Right ventricle myocardium inferior (tissue), 1 donor: ENCODE measurements around the gene GCFC2. TPM values are rescaled to one million over a fixed set of nuclear protein-coding genes. Genes with fewer than 3 reads are reported as not detected.
"Not testable (repeated sequence)": the region's sequence is repeated elsewhere in the genome, so short reads cannot be mapped to it uniquely, and the experiment has no call there.

Experiments
- ATAC-seq: fragments of 200-7000 bp; cut with Tn5 transposase; one replicate; pipeline ENCODE4 v1.9.1; 2020; ENCODE audit warnings: mild to moderate bottlenecking, moderate library complexity
- DNase-seq: peaks from one replicate; pipeline ENCODE4 v3.0.0; 2021; ENCODE audit errors: missing footprints
- intact Hi-C: fragments of 100-400 bp; cut with DNase I; formaldehyde crosslinking; loops from one replicate; pipeline ENCODE4 v1.11.0; 2022
- long read RNA-seq: library from polyadenylated mRNA; unstranded; transcript quantifications from one replicate; pipeline ENCODE4 v2.0.0, GENCODE V29; 2021
- total RNA-seq: library from RNA; stranded (reverse); fragmentation: NEBNext Ultra II Directional; extraction: Animal tissue kit (Norgen Biotek cat#: 25700); gene quantifications from one replicate; pipeline ENCODE4 v1.2.1, GENCODE V29; 2021
- donor health status: DM: no; HTN: yes; CAD: no; lungs with severe emphysema.

Gene GCFC2
- 10.5 TPM for total RNA-seq
- long read RNA-seq, full-length matches to known transcripts: 3 of 5 reads
- long read RNA-seq, partial matches to known transcripts: 0 of 5 reads
- long read RNA-seq, other reads (novel, unspliced or antisense): 2 of 5 reads

DNA sequence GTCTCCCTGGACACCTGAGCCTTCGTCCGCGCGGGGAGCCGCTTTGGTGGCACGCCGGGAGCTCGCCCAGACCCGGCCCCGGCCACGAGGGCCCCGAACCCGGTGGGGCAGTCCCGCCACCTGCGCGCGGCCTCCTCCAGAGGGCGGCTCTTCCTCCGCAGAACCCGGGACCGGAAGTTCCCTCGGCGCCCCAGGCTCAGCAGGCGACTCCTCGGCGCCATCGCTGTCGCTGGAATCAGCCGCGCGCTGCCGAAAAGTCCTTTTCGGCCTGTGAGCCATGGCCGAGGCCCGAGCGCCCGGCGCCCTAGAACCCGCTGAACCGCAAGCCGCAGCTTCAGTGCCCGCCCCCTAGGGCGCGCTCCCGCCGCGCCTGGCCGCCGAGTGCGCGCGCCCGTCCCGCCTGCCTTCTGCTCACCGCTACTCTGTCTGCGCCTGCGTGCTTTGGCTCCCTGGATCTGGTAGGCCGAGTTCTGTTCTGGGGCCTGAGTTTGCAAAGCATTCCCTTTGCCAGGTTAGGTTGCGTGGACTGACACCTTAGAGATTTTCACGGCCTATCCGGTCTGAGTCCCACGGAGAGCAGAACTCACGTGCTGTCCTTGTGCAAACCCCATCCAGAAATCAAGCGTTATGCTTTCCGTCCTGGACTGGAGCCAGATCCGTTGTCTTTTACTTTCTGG, at the start of gene GCFC2:
TSS of gene GCFC2 (minus strand) at position 339 of the 677 bp plus-strand sequence. CDS start at position 279, 60 bp downstream.
- intact Hi-C loops: no loop called here
- peak; percentile 98 for ATAC-seq
- peak; percentile 95 for DNase-seq

DNA sequence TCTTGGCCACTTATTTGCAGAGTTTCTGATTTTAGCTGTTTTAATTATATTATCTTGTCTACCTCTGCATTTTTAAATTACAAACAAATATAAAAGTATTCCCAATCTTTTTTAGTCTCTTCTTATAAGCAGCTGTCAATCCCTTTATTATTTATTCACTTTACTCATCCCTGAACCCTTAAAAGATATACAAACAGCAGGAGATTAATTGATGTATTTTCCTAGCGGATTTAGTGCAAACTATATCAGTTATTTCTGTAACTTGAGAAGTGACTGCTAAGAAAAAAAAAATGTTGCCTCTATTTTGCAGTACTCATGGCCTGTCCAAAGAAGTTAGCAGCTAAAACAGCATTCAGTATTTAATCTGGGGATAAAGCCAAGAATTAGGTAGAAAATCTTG, 42.1 kb upstream of the GCFC2 start:
- DNase-seq (no peak), ATAC-seq (no peak)
- intact Hi-C loops: no loop called here

DNA sequence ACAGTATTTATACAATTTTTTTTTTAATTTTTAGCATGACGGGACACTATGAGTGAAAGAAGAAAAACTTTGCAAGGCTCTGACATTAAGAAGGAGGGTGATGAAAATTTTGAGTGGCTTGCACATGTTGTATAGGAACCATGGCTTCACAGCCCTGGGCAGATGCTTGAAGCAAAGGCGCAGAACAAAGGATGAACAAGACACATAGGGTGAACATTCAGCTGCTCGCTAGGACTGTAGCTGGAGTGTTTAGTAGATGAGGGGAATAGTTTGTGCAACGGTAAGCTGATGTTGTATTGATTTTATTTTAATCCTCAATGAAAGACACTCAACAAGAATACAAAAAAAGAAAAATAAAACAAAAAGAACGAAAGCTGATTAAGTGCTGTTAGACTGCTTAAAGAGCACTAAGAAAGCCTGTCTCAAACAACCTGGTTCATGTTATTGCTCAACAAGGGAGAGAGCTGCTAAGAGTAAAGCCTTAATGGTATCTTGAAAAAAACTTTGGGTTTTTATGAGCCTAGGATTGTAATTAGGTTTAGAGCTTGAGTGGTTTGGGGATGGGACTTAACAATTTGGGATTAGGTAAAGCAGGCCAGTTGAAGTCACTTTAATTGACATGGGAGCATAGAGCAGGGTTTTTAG, 41.2 kb upstream of the GCFC2 start:
- DNase-seq (no peak), ATAC-seq (no peak)
- intact Hi-C loops: no loop called here

DNA sequence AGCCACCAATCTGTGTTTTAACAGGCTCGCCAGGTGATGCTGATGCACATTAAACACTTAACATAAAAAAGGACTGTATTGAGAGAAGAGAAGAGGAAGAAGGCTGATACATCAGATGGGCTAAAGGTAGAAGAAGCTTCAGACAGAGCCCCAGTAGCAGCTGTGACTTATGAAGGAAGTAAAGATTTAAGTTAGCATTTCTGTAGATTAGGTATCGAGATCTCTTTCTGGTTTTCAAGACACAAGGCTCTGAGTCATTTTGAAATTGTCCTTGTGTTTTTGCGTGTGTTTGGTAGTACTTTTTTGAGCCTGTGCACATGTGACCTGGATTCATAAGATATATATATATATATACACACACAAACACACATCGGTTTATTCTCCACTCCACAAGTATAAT, 40.6 kb upstream of the GCFC2 start:
- intact Hi-C loops: no loop called here
- DNase-seq (no peak), ATAC-seq (no peak)

DNA sequence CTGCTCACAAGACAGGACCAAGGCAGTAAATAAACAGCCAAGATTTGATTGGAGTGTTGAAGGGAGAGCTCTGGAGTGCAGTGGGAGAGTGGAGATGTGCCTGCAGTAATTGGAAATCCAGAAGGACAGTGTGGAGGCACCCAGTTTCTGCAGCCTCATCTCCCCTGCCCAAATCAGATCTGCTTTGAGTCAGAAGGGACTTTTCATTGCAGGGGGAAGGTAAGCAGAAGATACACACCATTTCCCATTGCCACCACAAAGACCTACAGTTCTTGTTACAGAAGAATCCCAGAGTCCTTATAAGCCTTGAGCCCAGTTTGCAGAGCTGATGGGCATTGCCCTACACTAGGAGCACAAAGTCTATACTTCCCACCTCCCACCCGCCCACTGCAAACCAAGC, 27.2 kb upstream of the GCFC2 start:
- ATAC-seq: no peak
- intact Hi-C loops: no loop called here
- DNase-seq: no peak

DNA sequence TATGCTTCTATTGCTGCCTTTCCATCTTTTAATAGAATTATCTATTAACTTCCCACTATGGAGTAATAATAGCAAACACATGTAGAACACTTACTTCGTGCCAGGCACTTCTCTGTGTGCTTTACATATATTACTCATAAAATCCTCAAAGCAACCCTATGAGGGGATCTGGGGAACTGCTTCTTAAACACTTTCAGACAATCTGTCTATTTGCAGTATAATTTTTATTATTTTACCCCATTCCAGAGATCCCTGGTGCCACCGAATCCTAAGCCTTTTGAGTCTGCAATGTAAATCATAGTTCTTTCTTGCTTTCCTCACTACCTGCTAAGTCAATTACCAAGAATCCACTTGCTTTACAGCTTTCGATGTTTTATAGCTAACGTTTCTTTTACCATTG, 25.6 kb upstream of the GCFC2 start:
- ATAC-seq (no peak), DNase-seq (no peak)
- intact Hi-C loops: no loop called here

DNA sequence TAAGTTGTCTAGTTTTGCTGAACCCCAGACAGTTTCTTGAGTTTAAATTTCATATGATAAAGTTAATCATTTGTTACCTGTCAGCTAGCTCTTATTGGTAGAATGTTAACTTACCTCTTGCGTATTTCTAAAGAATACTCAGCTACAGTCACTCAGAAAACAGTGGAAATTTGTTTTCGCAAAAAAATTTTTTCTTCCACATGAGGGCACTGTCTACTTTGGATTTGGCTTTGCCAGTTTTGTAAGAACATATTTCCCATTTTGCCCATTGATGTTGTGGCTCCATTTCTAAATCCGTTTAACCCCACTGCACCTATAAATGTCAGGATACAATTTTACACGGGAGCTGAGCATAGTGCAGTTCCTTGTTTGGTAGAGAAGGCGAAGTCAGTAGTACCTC, 19.1 kb upstream of the GCFC2 start:
- ATAC-seq: no peak
- no peak for DNase-seq
- intact Hi-C loops: no loop called here

DNA sequence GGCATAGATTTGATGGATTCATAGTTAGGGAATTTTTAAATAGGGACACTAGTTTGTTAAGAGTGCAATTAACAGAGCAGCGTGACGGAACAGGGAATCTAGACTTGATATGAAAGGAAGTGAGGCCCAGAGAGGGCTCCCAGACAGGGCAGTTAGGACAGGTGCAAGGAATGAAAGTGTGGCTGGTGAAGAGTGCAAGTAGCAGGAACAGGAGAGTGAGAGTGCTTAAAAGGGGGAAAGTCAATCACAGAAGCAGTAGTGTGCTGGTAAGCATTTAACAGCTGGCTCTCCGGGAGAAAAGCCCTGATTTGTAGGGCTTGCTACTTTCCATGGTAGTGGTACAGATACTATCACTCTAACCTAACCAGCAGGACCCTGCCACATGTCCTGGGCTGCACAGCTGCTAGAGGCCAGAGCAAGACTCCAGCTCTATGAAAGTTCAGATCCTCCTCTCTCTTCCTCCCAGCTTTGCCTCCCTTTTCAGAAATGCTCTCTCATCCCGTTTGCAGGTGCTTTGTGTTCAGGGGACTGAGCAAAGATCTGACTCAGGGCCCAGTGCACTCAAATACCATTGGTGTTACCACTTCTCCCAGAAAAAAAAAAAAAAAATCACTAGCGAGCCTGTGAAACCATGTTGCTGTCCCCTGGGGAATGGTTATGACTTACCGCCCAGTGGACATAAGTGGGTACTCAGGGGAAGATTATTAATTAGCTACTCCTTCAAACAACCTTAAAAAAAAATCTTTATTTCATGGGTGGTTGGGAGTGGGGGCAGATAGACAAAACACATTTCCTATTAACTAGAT, 18.1 kb upstream of the GCFC2 start:
- no peak for DNase-seq
- ATAC-seq: no peak
- intact Hi-C loops: no loop called here

DNA sequence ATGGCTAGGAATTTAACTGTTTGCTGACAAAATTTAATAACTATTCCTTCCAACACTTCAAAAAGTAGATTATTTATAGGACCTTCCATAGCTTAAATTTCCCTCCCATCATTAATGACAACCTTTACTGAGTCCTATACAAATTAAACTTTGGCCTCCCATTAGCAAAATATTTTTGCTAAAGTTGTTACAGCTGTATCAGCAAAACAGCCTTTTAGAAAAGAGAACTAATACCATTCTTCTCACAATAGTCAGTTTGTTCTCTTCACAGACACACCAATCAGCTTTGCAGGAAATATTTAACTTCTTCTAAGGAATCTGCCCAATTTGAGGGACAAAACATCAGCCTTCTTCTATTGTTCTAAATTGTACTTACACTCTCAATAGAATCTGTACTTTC, 12.0 kb upstream of the GCFC2 start:
- intact Hi-C loops: no loop called here
- ATAC-seq (no peak), DNase-seq (no peak)

DNA sequence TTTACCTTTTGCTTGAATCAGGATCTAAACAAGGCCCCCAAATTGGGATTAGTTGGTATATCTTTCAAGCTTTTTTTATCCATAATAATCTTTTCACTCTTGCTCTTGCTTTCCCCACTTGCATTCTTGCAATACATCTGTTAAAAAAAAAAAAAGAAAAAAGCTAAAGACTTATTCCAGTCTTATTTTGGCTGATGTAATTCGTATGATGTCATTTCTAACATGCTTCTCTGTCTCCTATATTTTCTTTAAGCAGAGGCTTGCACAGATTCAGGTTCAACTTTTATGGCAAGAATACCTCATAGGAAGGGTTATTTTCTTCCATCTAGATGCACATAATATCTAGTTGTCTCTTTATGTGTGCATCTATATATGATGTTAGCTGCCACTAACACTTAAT, 9.8 kb upstream of the GCFC2 start:
- intact Hi-C loops: no loop called here

DNA sequence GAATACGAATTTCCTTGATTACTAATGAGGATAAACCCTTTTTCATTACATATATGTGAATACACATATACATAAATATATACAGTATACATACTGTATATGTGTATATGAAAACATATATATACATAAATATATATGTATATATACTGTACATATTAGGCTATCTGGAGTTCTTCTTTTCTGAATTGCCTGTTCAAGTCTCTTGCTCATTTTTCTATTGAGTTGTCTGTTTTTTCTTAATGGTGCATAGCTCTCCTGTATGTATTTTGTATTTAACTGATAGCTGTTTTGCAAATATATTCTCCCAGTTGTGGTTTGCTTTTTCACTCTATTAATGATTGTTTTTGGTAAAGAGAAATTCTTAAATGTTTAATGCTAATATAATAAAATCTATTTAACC, 8.9 kb upstream of the GCFC2 start:
- ATAC-seq (no peak), DNase-seq (no peak)
- intact Hi-C loops: no loop called here

More for the DNA sequence above, 9.8 kb upstream of the GCFC2 start:
- ATAC-seq: no peak
- no peak for DNase-seq

DNA sequence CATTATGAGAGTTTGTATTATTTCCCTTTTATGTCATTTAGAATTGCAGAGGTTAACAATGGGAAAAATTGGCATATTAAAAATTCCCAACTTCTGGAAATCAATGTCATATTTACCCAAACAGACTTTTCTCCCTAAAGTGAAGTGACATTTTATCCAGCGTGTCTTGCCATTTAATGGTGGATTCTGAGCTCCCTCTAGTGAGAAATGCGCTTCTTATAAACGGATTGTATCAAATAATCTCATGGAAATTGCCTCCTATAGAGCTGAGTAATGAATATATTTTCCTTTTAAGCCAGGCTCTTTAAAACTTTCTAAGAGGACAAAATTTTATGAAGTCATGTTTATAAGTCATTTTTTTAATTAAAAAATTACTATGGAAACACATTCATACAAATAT, 5.7 kb upstream of the GCFC2 start:
- intact Hi-C loops: no loop called here
- ATAC-seq (no peak), DNase-seq (no peak)

DNA sequence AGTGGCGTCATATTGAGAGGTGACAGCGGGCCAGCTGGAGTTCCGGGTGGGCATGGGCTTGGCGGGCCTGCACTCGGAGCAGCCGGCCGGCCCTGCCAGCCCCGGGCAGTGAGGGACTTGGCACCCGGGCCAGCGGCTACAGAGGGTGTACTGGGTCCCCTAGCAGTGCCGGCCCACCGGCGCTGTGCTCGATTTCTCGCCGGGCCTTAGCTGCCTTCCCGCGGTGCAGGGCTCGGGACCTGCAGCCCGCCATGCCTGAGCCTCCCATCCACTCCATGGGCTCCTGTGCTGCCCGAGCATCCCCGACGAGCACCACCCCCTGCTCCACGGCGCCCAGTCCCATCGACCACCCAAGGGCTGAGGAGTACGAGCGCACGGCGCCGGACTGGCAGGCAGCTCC, 875 bp upstream of the GCFC2 start:
- intact Hi-C loops, ATAC-seq, DNase-seq: not testable (repeated sequence)

DNA sequence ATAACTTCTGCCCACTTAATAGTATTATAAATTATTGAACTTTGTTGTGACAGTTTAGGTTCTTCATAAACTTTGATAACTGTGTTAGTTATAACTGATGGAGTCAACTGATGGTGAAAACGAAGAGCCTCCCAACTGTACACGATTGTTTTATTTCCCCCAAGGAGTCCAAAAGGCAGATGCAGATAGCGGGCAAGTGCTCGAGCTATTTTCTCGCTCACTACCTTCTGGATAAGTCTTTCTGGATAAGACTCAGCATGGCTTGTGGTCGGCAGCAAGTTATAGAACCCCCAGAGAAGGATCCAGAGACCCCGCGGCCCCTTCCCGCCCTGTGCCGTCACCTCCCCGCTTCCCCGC, 517 bp downstream of the GCFC2 start:
- ATAC-seq (no peak), DNase-seq (no peak)
- intact Hi-C loops: no loop called here

DNA sequence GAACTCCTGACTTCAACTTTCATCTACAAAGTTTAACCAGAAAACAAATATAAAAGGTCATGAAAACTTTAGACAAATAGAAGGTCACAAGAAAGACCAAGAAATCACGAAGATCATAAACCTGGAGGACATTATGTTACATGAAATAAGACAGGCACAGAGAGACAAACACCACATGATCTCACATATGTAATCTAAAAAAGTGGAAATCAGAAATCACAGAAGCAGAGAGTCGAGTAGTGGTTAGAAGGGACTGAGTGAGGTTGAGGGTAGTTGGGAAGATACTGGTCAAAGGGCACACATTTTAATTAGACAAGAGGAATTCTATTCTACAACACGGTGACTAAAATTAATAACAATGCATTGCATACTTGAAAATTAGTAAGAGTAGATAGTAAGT, 1.4 kb downstream of the GCFC2 start:
- no peak for ATAC-seq
- intact Hi-C loops: loop anchor here (5.0 kb wide), 1 partner anchor 62 kb away; the partner anchor contains the start of gene MRPL19
- no peak for DNase-seq

DNA sequence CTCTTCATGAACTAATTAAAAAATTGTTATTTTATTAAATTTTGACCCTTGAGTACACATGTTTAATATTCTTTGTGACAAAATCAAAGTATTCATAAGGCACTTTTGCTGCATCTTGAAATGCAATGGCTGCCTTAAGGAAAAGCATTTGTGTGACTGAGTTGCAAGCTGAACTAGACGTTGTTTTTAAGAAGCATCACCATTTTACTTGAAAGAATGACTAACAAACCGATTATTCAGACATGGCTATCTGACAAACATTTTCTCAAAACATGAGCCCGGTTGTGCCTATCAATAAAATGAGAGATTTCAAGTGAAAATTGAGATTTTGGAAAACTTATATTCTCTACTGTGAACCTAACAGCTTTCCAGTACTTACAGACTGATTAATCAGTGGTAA, 2.8 kb downstream of the GCFC2 start:
- ATAC-seq (no peak), DNase-seq (no peak)
- intact Hi-C loops: loop anchor here (5.0 kb wide), 1 partner anchor 61 kb away; the partner anchor contains the start of gene MRPL19

DNA sequence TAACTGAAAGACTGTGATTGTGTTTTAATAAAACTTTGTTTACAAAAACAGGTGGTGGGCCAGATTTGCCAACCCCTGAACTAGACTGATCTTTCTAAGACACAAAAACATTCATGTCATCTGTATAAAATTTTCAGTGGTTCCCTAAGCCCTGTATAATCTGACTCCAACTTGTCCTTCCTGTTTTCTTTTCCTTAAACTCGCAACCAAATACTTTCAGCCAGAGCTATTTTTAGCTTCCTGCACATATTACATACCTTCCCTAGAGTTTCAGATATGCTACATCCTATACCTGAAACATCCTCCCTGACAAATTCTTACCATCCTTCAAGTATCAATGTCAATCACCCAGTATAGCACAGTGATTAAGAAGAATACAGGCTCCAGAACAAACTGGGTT, 4.8 kb downstream of the GCFC2 start:
- ATAC-seq: no peak
- DNase-seq: no peak
- intact Hi-C loops: loop anchor here (5.0 kb wide), 1 partner anchor 59 kb away; the partner anchor contains the start of gene MRPL19

DNA sequence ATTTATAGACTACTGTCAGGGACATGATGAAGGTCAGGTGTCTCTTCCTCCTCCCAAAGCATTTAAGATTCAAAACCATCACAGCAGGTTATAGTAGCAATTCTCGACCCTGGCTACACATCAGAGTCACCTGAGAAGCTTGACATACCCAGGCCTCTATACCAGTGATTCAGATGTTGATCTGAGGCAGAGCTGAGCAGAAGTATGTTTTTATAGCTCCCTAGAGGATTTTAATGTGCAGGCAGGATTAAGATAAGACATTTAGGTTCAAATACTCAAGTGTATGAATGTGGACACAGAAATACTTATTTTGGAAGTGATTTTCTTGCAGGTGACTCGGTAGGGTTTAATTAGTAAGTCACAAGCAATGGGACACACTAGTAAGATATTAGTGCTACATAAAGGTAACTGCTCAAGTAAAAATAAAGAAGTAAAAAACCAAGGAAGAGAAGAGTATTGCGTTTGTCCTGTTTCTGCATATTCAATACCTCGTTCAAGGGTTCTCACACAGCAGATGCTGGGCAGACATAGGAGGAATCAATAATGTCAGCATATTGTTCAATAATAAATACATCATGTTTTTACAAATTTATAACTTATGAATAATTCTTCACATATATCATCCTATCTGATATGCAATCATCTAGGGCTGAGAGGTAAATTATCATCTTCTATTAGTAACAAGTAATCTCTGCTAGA, 7.0 kb downstream of the GCFC2 start:
- intact Hi-C loops: no loop called here
- ATAC-seq (no peak), DNase-seq (no peak)

DNA sequence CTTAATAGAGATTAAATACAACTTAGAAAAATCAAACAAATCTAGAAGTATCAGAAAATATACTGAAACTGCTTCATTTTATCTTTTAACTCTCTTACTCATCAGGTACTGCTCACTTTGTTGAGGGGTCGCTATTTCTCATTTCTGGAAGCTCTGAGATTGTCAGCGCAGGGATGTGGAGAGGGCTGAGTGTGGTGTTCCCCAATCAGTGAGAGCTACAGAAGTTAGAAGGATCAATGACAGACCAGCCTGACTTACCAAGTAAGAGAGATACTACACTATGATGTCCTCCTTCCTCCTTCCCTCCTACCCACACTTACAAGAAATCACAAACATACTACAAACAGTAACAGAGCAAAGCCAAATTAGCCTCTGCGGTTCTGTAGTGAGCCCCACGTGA, 8.1 kb downstream of the GCFC2 start:
- intact Hi-C loops: no loop called here
- DNase-seq: no peak
- ATAC-seq: no peak
